Endothelial cell of umbilical vein (primary cell): ENCODE results near the gene KDM4C. TPM values are rescaled to one million over a fixed set of nuclear protein-coding genes. Genes with fewer than 3 reads are reported as not detected.

Experiments
- BruUV-seq: library from RNA; stranded (reverse); fragments of 400-500 nt; replicated peaks from 2 replicates; lab custom pipeline; 2021; lab: Mats Ljungman, UMichigan
- CTCF ChIA-PET: fragments of 300-600, 350-600 bp; sonication (Branson Sonifier 250); formaldehyde crosslinking; loops from one replicate; lab custom pipeline; 2021; ENCODE audit warnings: antibody characterized with exemption, inconsistent platforms; lab: Charles Lee
- POLR2A ChIA-PET: fragments of 300-600, 350-600 bp; sonication (Branson Sonifier 250); formaldehyde crosslinking; loops from one replicate; lab custom pipeline; 2021; ENCODE audit warnings: antibody characterized with exemption, inconsistent platforms; lab: Charles Lee
- DNase-seq: peaks from one replicate; pipeline ENCODE4 v3.0.0-alpha.2; 2011; ENCODE audit warnings: low read depth, low spot score
- FAIRE-seq: peaks from 2 replicates; lab custom pipeline; 2011; peaks lifted over from hg19 to GRCh38; lab: Jason Lieb, UNC
- H2AFZ ChIP-seq: 2 replicates; pipeline ENCODE4 v1.6.0; 2012; ENCODE audit warnings: low read depth, low read length, control low read depth, inconsistent platforms
- H3K27ac ChIP-seq: 2 replicates; pipeline ENCODE4 v1.5.1; 2011; ENCODE audit warnings: low read depth, mild to moderate bottlenecking, control low read depth, low read length, moderate library complexity; ENCODE audit not compliant: insufficient read depth
- H3K27me3 ChIP-seq, 2 experiments: 2 replicates each; pipeline versions ENCODE4 v1.6.0 to v1.6.1; 2011; ENCODE audit warnings: low read length in 2 of 2, mixed read lengths in 1 of 2; ENCODE audit not compliant: control insufficient read depth in 2 of 2, insufficient read depth in 2 of 2
- H3K36me3 ChIP-seq, 2 experiments: 2 replicates in 1 of 2; 3 replicates in 1 of 2; pipeline ENCODE4 v1.5.1; 2011; ENCODE audit warnings: low read length in 2 of 2, mild to moderate bottlenecking in 1 of 2, moderate library complexity in 1 of 2; ENCODE audit not compliant: control insufficient read depth in 2 of 2, insufficient read depth in 2 of 2; ENCODE audit errors: extremely low read depth in 1 of 2
- H3K4me1 ChIP-seq: 3 replicates; pipeline ENCODE4 v1.5.1; 2011; ENCODE audit warnings: mild to moderate bottlenecking, low read length; ENCODE audit not compliant: control insufficient read depth, insufficient read depth; ENCODE audit errors: extremely low read depth
- H3K4me2 ChIP-seq: 2 replicates; pipeline ENCODE4 v1.6.1; 2011; ENCODE audit warnings: low read length, control low read depth, mixed read lengths; ENCODE audit not compliant: insufficient read depth
- H3K4me3 ChIP-seq, 3 experiments: fragments of 200-600 bp in 1 of 3; sonication (generic), shearing (Covaris generic) in 1 of 3; replicated peaks in 1 of 3; 2 replicates each; pipeline ENCODE4 v1.5.1; 2011 to 2016; ENCODE audit warnings: control low read depth in 3 of 3, low read length in 3 of 3, mild to moderate bottlenecking in 2 of 3, inconsistent platforms in 1 of 3, low read depth in 1 of 3, moderate library complexity in 1 of 3; ENCODE audit not compliant: insufficient read depth in 1 of 3
- H3K79me2 ChIP-seq: 2 replicates; pipeline ENCODE4 v1.6.0; 2012; ENCODE audit warnings: low read length, inconsistent platforms; ENCODE audit not compliant: control insufficient read depth, insufficient read depth
- H3K9ac ChIP-seq: replicated peaks from 2 replicates; pipeline ENCODE3; 2011; ENCODE audit warnings: low read length, control low read depth; ENCODE audit not compliant: insufficient read depth; ENCODE audit errors: extremely low read depth
- H3K9me1 ChIP-seq: replicated peaks from 3 replicates; pipeline ENCODE4 v1.6.0; 2011; ENCODE audit warnings: mild to moderate bottlenecking, low read length; ENCODE audit not compliant: control insufficient read depth, insufficient read depth; ENCODE audit errors: extremely low read depth
- H3K9me3 ChIP-seq: replicated peaks from 2 replicates; pipeline ENCODE4 v1.5.1; 2012; ENCODE audit warnings: low read length, inconsistent platforms; ENCODE audit not compliant: control insufficient read depth, insufficient read depth
- H4K20me1 ChIP-seq: replicated peaks from 2 replicates; pipeline ENCODE3; 2011; ENCODE audit warnings: mild to moderate bottlenecking, low read length; ENCODE audit not compliant: control insufficient read depth, insufficient read depth; ENCODE audit errors: extremely low read depth
- CTCF ChIP-seq, 2 donors: IDR thresholded peaks; 1 replicate in 1 of 2; 2 replicates in 1 of 2; pipeline ENCODE4 v1.5.1; 2011; ENCODE audit warnings: low read length in 2 of 2, mild to moderate bottlenecking in 2 of 2, moderate library complexity in 2 of 2, control low read depth in 1 of 2, inconsistent platforms in 1 of 2, low read depth in 1 of 2; ENCODE audit not compliant: insufficient read depth in 1 of 2; ENCODE audit errors: extremely low read depth in 1 of 2
- GATA2 ChIP-seq: IDR thresholded peaks from 2 replicates; pipeline ENCODE4 v1.7.0; 2011; ENCODE audit warnings: low read depth, mild to moderate bottlenecking, moderate library complexity, mixed read lengths, low read length; ENCODE audit not compliant: insufficient read length, insufficient read depth
- JUN ChIP-seq: IDR thresholded peaks from 2 replicates; pipeline ENCODE4 v1.6.1; 2011; ENCODE audit warnings: borderline replicate concordance, low read depth; ENCODE audit not compliant: insufficient read length, insufficient read depth
- MAX ChIP-seq: IDR thresholded peaks from 2 replicates; pipeline ENCODE4 v1.6.1; 2011; ENCODE audit not compliant: insufficient read depth, insufficient read length
- MYC ChIP-seq: IDR thresholded peaks from one replicate; pipeline ENCODE4 v1.6.1; 2011; ENCODE audit warnings: mild to moderate bottlenecking, low read depth, low read length
- POLR2AphosphoS5 ChIP-seq: IDR thresholded peaks from 2 replicates; pipeline ENCODE4 v1.6.1; 2012; ENCODE audit warnings: low read depth, mild to moderate bottlenecking, control low read depth, low read length, moderate library complexity; ENCODE audit not compliant: insufficient read depth
- dilution Hi-C: fragments of 300-500 bp; cut with MboI; formaldehyde crosslinking; loops from one replicate; pipeline ENCODE4 v1.15.0; 2019; ENCODE audit warnings: low sequenced_read_pairs; ENCODE audit not compliant: extremely low pct_ligation_motif_present
- intact Hi-C: fragments of 100-400 bp; cut with micrococcal nuclease; formaldehyde crosslinking; loops from one replicate; pipeline ENCODE4 v1.10.0; 2022
- polyA plus RNA-seq, 4 experiments: library from polyadenylated mRNA; depleted of rRNA in 3 of 4; stranded (reverse) in 3 of 4; unstranded in 1 of 4; fragments of >200 nt; gene quantifications; 2 replicates each; pipeline versions ENCODE4 v1.2.1 to v1.2.3, GENCODE V29; 2011 to 2012; ENCODE audit warnings: missing spikeins in 1 of 4
- total RNA-seq: library from RNA; stranded (reverse); gene quantifications from 2 replicates; pipeline ENCODE4 v1.2.3, GENCODE V29; 2021

The KDM4C gene
- total and polyA plus RNA-seq, 2 donors (not counting 3 experiments of a cell fraction or from before 2014, with no cell fraction given): 5.4 to 15.0 TPM

- TF ChIP-seq POLR2AphosphoS5: no peak
- TF ChIP-seq MYC: no peak
- no peak for TF ChIP-seq GATA2
- TF ChIP-seq CTCF (IDR thresholded peaks at IDR 0.05; ENCODE audit: extremely low read depth in 1 of 2, insufficient read depth in 1 of 2, low read depth in 1 of 2, low read length in 2 of 2): no peak
- no peak for TF ChIP-seq JUN
- no peak for TF ChIP-seq MAX
- no peak for DNase-seq
- Histone ChIP-seq H3K27ac (no peak overlapping the region), H3K9me1 (no peaks in the 10 kb centered on the region), H3K4me1 (peaks cover 3% of the 10 kb centered on the region), H2AFZ (no peak overlapping the region), H3K9me3 (no peaks in the 10 kb centered on the region), H4K20me1 (no peaks in the 10 kb centered on the region), H3K4me2 (no peak overlapping the region), H3K4me3 (no peak overlapping the region), H3K9ac (no peak overlapping the region), H3K36me3 (no peaks in the 10 kb centered on the region), H3K79me2 (no peaks in the 10 kb centered on the region), H3K27me3 (no peaks in the 10 kb centered on the region)
- no peak for FAIRE-seq
- BruUV-seq: no TSS peak
- CTCF ChIA-PET: no interaction called here
- intact Hi-C loops: no loop called here
- POLR2A ChIA-PET: no interaction called here
- dilution Hi-C loops: no loop called here
These were observed 171.1 kb downstream of the KDM4C start for GRCh38 chr9:6928863-6929262.
